ENCODE measurements around the gene ATRIP. TPM values are rescaled to one million over a fixed set of nuclear protein-coding genes. Genes with fewer than 3 reads are reported as not detected.
A peak's percentile ranks its signal among the peaks of the same experiment; 100 is the strongest.

The ATRIP gene
- total RNA-seq, 2 donors from 2014 or later, result 11.7 to 16.1 TPM

- Histone ChIP-seq H3K4me3 (ENCODE audit: low read length) (no peak overlapping the region), H3K9ac (ENCODE audit: extremely low read depth, low read length, poor library complexity, severe bottlenecking) (no peak overlapping the region), H3K27ac (ENCODE audit: low read depth, low read length) (no peak overlapping the region), H3K4me1 (ENCODE audit: control insufficient read depth, insufficient read depth, low read length) (no peaks in the 10 kb centered on the region), H3K36me3 (ENCODE audit: control insufficient read depth, insufficient read depth, low read length) (peaks cover 81% of the 10 kb centered on the region), H3K27me3 (ENCODE audit: control insufficient read depth, insufficient read depth, low read length, poor library complexity, severe bottlenecking) (no peaks in the 10 kb centered on the region), H3K9me3 (ENCODE audit: control insufficient read depth, low read length) (no peaks in the 10 kb centered on the region)
- Mint-ChIP-seq H3K4me3 (no peak overlapping the region), H3K27ac (no peak overlapping the region), H3K9me3 (no peaks in the 10 kb centered on the region), H3K4me1 (no peaks in the 10 kb centered on the region), H3K36me3 (ENCODE audit: low read depth) (peaks cover 84% of the 10 kb centered on the region), H3K27me3 (ENCODE audit: insufficient read depth) (no peaks in the 10 kb centered on the region)
- 89 to 97% methylated on average over 8 to 31 of the region's 31 CpGs for WGBS, 2 experiments (ENCODE audit: insufficient coverage in 1 of 2, insufficient read length in 1 of 2)
- no peak for DNase-seq
- no peak for TF ChIP-seq CTCF (conservative IDR thresholded peaks at IDR 0.05)
Measured at GRCh38 chr3:48409291-48410201, 37.0 kb upstream of the ATRIP start.

GRCh38 chr3:48410205-48411040, 36.1 kb upstream of the ATRIP start:
- H3K27me3 Mint-ChIP-seq (ENCODE audit: insufficient read depth), result no peaks in the 10 kb centered on the region
- 94 to 95% methylated on average over 12 to 16 of the region's 16 CpGs for WGBS, 2 experiments (ENCODE audit: insufficient coverage in 1 of 2, insufficient read length in 1 of 2)
- H3K4me1 Mint-ChIP-seq, result no peaks in the 10 kb centered on the region
- no peak overlapping the region for H3K4me3 Mint-ChIP-seq
- Histone ChIP-seq H3K27me3 (ENCODE audit: control insufficient read depth, insufficient read depth, low read length, poor library complexity, severe bottlenecking) (no peaks in the 10 kb centered on the region), H3K4me3 (ENCODE audit: low read length) (no peak overlapping the region), H3K36me3 (ENCODE audit: control insufficient read depth, insufficient read depth, low read length) (peaks cover 87% of the 10 kb centered on the region), H3K4me1 (ENCODE audit: control insufficient read depth, insufficient read depth, low read length) (no peaks in the 10 kb centered on the region), H3K9ac (ENCODE audit: extremely low read depth, low read length, poor library complexity, severe bottlenecking) (no peak overlapping the region), H3K9me3 (ENCODE audit: control insufficient read depth, low read length) (no peaks in the 10 kb centered on the region), H3K27ac (ENCODE audit: low read depth, low read length) (no peak overlapping the region)
- H3K36me3 Mint-ChIP-seq (ENCODE audit: low read depth), result peaks cover 84% of the 10 kb centered on the region
- DNase-seq, result peak; percentile 24
- H3K9me3 Mint-ChIP-seq, result no peaks in the 10 kb centered on the region
- H3K27ac Mint-ChIP-seq, result no peak overlapping the region
- TF ChIP-seq CTCF (conservative IDR thresholded peaks at IDR 0.05), result no peak

- H3K27me3 Mint-ChIP-seq (ENCODE audit: insufficient read depth), result no peaks in the 10 kb centered on the region
- H3K36me3 Mint-ChIP-seq (ENCODE audit: low read depth), result peaks cover 85% of the 10 kb centered on the region
- H3K9me3 ChIP-seq (ENCODE audit: control insufficient read depth, low read length), result no peaks in the 10 kb centered on the region
Measured at GRCh38 chr3:48411041-48411588, 35.4 kb upstream of the ATRIP start.

More at GRCh38 chr3:48411041-48411588, 35.4 kb upstream of the ATRIP start:
- Mint-ChIP-seq H3K27ac (no peak overlapping the region), H3K4me3 (no peak overlapping the region), H3K9me3 (no peaks in the 10 kb centered on the region), H3K4me1 (no peaks in the 10 kb centered on the region)
- H3K27me3 ChIP-seq (ENCODE audit: control insufficient read depth, insufficient read depth, low read length, poor library complexity, severe bottlenecking), result no peaks in the 10 kb centered on the region
- TF ChIP-seq CTCF (conservative IDR thresholded peaks at IDR 0.05), result no peak
- H3K27ac ChIP-seq (ENCODE audit: low read depth, low read length), result no peak overlapping the region
- H3K9ac ChIP-seq (ENCODE audit: extremely low read depth, low read length, poor library complexity, severe bottlenecking), result no peak overlapping the region
- peaks cover 83% of the 10 kb centered on the region for H3K36me3 ChIP-seq (ENCODE audit: control insufficient read depth, insufficient read depth, low read length)
- no peaks in the 10 kb centered on the region for H3K4me1 ChIP-seq (ENCODE audit: control insufficient read depth, insufficient read depth, low read length)
- H3K4me3 ChIP-seq (ENCODE audit: low read length), result no peak overlapping the region
- DNase-seq, result peak; percentile 33
- 94 to 98% methylated on average over 7 to 9 of the region's 9 CpGs for WGBS, 2 experiments (ENCODE audit: insufficient coverage in 1 of 2, insufficient read length in 1 of 2)
